Activated gamma-delta T cell (primary cell): ENCODE data around the gene SCN8A.
A peak's percentile ranks its signal among the peaks of the same experiment; 100 is the strongest.
"Not testable (repeated sequence)": the region's sequence is repeated elsewhere in the genome, so short reads cannot be mapped to it uniquely, and the experiment has no call there.

Experiments
- DNase-seq: peaks from one replicate; lab custom pipeline; 2025; lab: John Stamatoyannopoulos, UW
- total RNA-seq, 2 donors: gene quantifications; one replicate each; lab custom pipeline; 2026; lab: John Stamatoyannopoulos, UW

The SCN8A gene
- 3.0 to 3.1 reads per million in 2 donors for total RNA-seq

- DNase-seq = peak; percentile 41
Measured at GRCh38 chr12:51591016-51591901, at the start of gene SCN8A. SCN8A (plus strand) TSS chr12:51591233; CDS start chr12:51662818, 71,585 bp downstream.

- DNase-seq = no peak
Measured at GRCh38 chr12:51546097-51546496, 44.9 kb upstream of the SCN8A start.

GRCh38 chr12:51547606-51548005 lies 43.4 kb upstream of the SCN8A start:
- no peak for DNase-seq

- DNase-seq = no peak
Measured at GRCh38 chr12:51548241-51548640, 42.8 kb upstream of the SCN8A start.

- DNase-seq = no peak
Measured at GRCh38 chr12:51549637-51550036, 41.4 kb upstream of the SCN8A start.

GRCh38 chr12:51568271-51569032 lies 22.6 kb upstream of the SCN8A start:
- DNase-seq = not testable (repeated sequence)

- no peak for DNase-seq
Measured at GRCh38 chr12:51579321-51579850, 11.6 kb upstream of the SCN8A start.

GRCh38 chr12:51589060-51589459 lies 2.0 kb upstream of the SCN8A start:
- no peak for DNase-seq

- no peak for DNase-seq
Measured at GRCh38 chr12:51589557-51590176, 1.4 kb upstream of the SCN8A start.

- peak; percentile 52 for DNase-seq
Measured at GRCh38 chr12:51590347-51591015, 552 bp upstream of the SCN8A start.

- DNase-seq = no peak
Measured at GRCh38 chr12:51592034-51592705, 1.1 kb downstream of the SCN8A start.

- no peak for DNase-seq
Measured at GRCh38 chr12:51593021-51593420, 2.0 kb downstream of the SCN8A start.

GRCh38 chr12:51593539-51593938 lies 2.5 kb downstream of the SCN8A start:
- DNase-seq = no peak

- DNase-seq = no peak
Measured at GRCh38 chr12:51598156-51598555, 7.1 kb downstream of the SCN8A start.

GRCh38 chr12:51600721-51601120 lies 9.7 kb downstream of the SCN8A start:
- no peak for DNase-seq

GRCh38 chr12:51601241-51601640 lies 10.2 kb downstream of the SCN8A start:
- no peak for DNase-seq

- not testable (repeated sequence) for DNase-seq
Measured at GRCh38 chr12:51605896-51606295, 14.9 kb downstream of the SCN8A start.

- not testable (repeated sequence) for DNase-seq
Measured at GRCh38 chr12:51607197-51607596, 16.2 kb downstream of the SCN8A start.

- DNase-seq = no peak
Measured at GRCh38 chr12:51620448-51620847, 29.4 kb downstream of the SCN8A start.

- DNase-seq = no peak
Measured at GRCh38 chr12:51621156-51621922, 30.3 kb downstream of the SCN8A start.
